Activated CD8-positive, alpha-beta T cell treated with anti-CD3 and anti-CD28 coated beads, Interleukin-2, amount 10 ng/mL, durations not matched to agents 7 days and 5 days (primary cell): ENCODE data around the gene OR5AU1. TPM values are rescaled to one million over a fixed set of nuclear protein-coding genes. Genes with fewer than 3 reads are reported as not detected.
"Not testable (repeated sequence)": the region's sequence is repeated elsewhere in the genome, so short reads cannot be mapped to it uniquely, and the experiment has no call there.

Source experiments
- ATAC-seq: fragments of 150-1000 bp; cut with Tn5 transposase; one replicate; pipeline ENCODE4 v1.10.0; 2021; ENCODE audit warnings: moderate library complexity
- CTCF ChIA-PET: fragments of 350-600 bp; sonication (Branson Sonifier 250); formaldehyde crosslinking; loops from one replicate; lab custom pipeline; 2021; ENCODE audit warnings: antibody characterized with exemption; lab: Charles Lee
- POLR2A ChIA-PET: fragments of 350-600 bp; sonication (Branson Sonifier 250); formaldehyde crosslinking; loops from one replicate; lab custom pipeline; 2021; ENCODE audit warnings: antibody characterized with exemption; lab: Charles Lee
- DNase-seq: peaks from one replicate; pipeline ENCODE4 v3.0.0-alpha.2; 2020
- H3K27ac Mint-ChIP-seq: one replicate; pipeline ENCODE4 v1.8.0; 2021; ENCODE audit warnings: mild to moderate bottlenecking, mixed read lengths
- H3K27me3 Mint-ChIP-seq: one replicate; pipeline ENCODE4 v1.8.0; 2021; ENCODE audit warnings: low read depth, mixed read lengths
- H3K36me3 Mint-ChIP-seq: one replicate; pipeline ENCODE4 v1.8.0; 2021; ENCODE audit warnings: low read depth, mixed read lengths
- H3K4me1 Mint-ChIP-seq: one replicate; pipeline ENCODE4 v1.8.0; 2021; ENCODE audit warnings: low read depth, mixed read lengths
- H3K4me3 Mint-ChIP-seq: one replicate; pipeline ENCODE4 v1.8.0; 2021; ENCODE audit warnings: mild to moderate bottlenecking, mixed read lengths
- H3K9me3 Mint-ChIP-seq: one replicate; pipeline ENCODE4 v1.8.0; 2022; ENCODE audit warnings: mixed read lengths; ENCODE audit not compliant: insufficient read depth
- total RNA-seq, 2 experiments: library from RNA; stranded (reverse); gene quantifications; one replicate each; pipeline ENCODE4 v1.2.3, GENCODE V29; 2021

Gene OR5AU1
- total RNA-seq, 2 experiments from 2014 or later, result not detected

DNA sequence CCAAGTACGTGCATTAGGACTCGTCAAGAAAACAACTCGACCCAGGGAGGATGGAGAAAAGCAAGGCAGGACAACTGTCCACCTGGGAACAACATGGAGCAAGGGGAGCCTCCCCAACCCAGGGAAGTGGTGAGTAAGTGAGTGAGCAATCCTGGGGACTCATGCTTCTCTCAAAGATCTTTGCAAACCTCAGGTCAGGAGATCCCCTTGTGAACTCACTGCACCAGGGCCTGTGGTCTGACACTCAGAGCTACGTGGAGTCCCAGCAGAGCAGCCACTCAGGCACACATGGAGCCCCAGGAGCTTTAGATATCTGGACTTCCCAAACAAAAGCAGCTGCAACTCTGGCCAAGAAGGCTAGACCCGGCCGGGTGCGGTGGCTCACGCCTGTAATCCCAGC is 12.2 kb upstream of the OR5AU1 start:
- POLR2A ChIA-PET, result no interaction called here
- H3K9me3 Mint-ChIP-seq, result no peaks in the 10 kb centered on the region
- H3K4me3 Mint-ChIP-seq, result no peak overlapping the region
- no peaks in the 10 kb centered on the region for H3K36me3 Mint-ChIP-seq
- DNase-seq, result no peak
- CTCF ChIA-PET, result no interaction called here
- no peak for ATAC-seq
- no peak overlapping the region for H3K27ac Mint-ChIP-seq
- H3K27me3 Mint-ChIP-seq, result peaks cover 45% of the 10 kb centered on the region
- H3K4me1 Mint-ChIP-seq, result no peaks in the 10 kb centered on the region

GRCh38 chr14:21165670-21166069 is 9.8 kb upstream of the OR5AU1 start:
- H3K9me3 Mint-ChIP-seq, POLR2A ChIA-PET, H3K36me3 Mint-ChIP-seq, H3K4me1 Mint-ChIP-seq, ATAC-seq, H3K27ac Mint-ChIP-seq, H3K4me3 Mint-ChIP-seq, DNase-seq: not testable (repeated sequence)
- CTCF ChIA-PET, result interaction anchor here (0.8 kb wide), 1 partner anchor 9 kb away, joined by 3 read pairs; no protein-coding TSS in a partner anchor
- peaks cover 25% of the 10 kb centered on the region for H3K27me3 Mint-ChIP-seq

DNA sequence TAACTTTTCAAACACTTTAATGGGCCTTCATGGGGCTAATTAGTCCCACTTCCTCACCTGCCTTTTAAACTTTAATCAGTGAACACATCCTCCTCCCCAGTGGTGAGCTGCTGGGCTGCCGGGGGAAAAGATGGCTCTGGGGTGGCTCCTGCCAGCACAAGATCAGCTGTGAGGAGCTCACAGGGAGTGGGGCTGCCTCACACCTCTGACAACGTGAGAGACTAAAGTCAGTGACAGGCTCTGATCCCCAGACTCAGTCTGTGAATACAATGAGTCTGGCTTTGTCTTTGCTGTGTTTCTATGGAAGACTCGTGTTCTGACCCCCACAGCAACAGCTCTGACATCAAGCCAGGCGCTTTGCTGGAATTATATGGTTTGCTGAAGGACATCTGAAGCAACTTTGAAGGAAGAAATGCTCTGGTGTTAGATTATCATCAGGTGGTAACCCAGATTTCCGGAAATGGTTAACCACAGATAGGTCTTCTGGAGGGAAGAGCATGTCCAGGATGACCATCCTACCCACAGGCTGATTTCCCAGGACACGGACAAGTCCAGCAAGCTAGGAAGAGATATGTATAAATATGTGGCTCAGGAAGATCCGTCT is 9.2 kb upstream of the OR5AU1 start:
- peaks cover 22% of the 10 kb centered on the region for H3K27me3 Mint-ChIP-seq

GRCh38 chr14:21163871-21164291 is 8.0 kb upstream of the OR5AU1 start:
- no peak overlapping the region for H3K27ac Mint-ChIP-seq
- no peak overlapping the region for H3K4me3 Mint-ChIP-seq
- no peak for DNase-seq
- peaks cover 22% of the 10 kb centered on the region for H3K27me3 Mint-ChIP-seq
- POLR2A ChIA-PET, result no interaction called here
- no peaks in the 10 kb centered on the region for H3K9me3 Mint-ChIP-seq
- no peak for ATAC-seq
- no peaks in the 10 kb centered on the region for H3K36me3 Mint-ChIP-seq
- CTCF ChIA-PET, result no interaction called here
- no peaks in the 10 kb centered on the region for H3K4me1 Mint-ChIP-seq

More for the DNA sequence above, 9.2 kb upstream of the OR5AU1 start:
- DNase-seq, H3K27ac Mint-ChIP-seq, ATAC-seq, H3K9me3 Mint-ChIP-seq, H3K4me3 Mint-ChIP-seq, H3K36me3 Mint-ChIP-seq, POLR2A ChIA-PET, H3K4me1 Mint-ChIP-seq: not testable (repeated sequence)
- CTCF ChIA-PET, result interaction anchor here (0.8 kb wide), 1 partner anchor 9 kb away, joined by 3 read pairs; no protein-coding TSS in a partner anchor

DNA sequence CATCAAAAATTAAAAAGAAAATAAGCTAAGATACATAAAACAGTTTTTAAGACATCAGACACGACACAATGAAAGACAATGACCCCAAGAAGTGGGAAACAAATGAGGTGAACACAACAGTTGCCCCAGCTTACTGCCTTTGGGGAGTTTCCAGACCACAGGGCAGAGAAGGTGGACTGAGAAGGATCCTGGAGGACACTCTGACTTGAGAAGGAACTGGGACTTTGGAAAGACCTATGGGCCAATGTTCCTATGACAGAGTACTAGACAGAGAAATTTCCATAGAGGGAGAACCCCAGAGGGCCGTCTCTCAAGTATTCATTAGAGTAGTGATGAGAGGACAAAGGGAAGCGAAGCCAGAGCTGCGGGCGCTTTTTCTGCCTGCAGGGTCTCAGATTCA is 6.2 kb upstream of the OR5AU1 start:
- peaks cover 31% of the 10 kb centered on the region for H3K27me3 Mint-ChIP-seq
- no peak for DNase-seq
- no peak overlapping the region for H3K4me3 Mint-ChIP-seq
- H3K27ac Mint-ChIP-seq, result no peak overlapping the region
- CTCF ChIA-PET, result interaction anchor here (1.6 kb wide), 1 partner anchor 26 kb away, joined by 3 read pairs; no protein-coding TSS in a partner anchor
- no peaks in the 10 kb centered on the region for H3K9me3 Mint-ChIP-seq
- no peaks in the 10 kb centered on the region for H3K36me3 Mint-ChIP-seq
- no peak for ATAC-seq
- POLR2A ChIA-PET, result no interaction called here
- no peaks in the 10 kb centered on the region for H3K4me1 Mint-ChIP-seq

GRCh38 chr14:21160061-21160610 is 4.3 kb upstream of the OR5AU1 start:
- no peak overlapping the region for H3K27ac Mint-ChIP-seq
- no peaks in the 10 kb centered on the region for H3K9me3 Mint-ChIP-seq
- H3K4me1 Mint-ChIP-seq, result no peaks in the 10 kb centered on the region
- H3K27me3 Mint-ChIP-seq, result peaks cover 28% of the 10 kb centered on the region
- ChIA-PET CTCF (interaction anchor here (1.2 kb wide), 1 partner anchor 146 kb away, joined by 4 read pairs; no protein-coding TSS in a partner anchor), POLR2A (interaction anchor here (0.6 kb wide), 1 partner anchor 18 kb away, joined by 3 read pairs; no protein-coding TSS in a partner anchor)
- ATAC-seq (no peak), DNase-seq (no peak)
- H3K4me3 Mint-ChIP-seq, result no peak overlapping the region
- H3K36me3 Mint-ChIP-seq, result no peaks in the 10 kb centered on the region

DNA sequence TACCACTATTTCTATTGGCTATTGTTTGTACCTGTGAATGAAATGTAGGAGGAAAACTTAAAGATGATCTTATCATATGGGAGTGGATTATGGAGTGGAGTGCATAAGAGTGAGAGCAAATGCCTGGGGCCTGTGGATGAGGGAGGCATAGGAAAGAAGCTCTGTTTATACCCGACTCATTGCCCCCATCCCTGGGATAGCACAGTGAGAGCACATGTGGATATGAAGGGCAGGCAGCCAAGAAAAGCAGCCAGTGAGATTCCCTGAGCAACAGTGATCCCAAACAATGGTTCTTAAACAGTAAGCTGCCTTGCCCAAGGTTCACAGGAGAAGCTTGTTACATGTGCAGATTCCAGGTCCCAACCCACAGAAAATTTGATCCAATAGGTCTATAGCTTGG is 2.3 kb upstream of the OR5AU1 start:
- peaks cover 24% of the 10 kb centered on the region for H3K27me3 Mint-ChIP-seq
- DNase-seq, H3K4me1 Mint-ChIP-seq, H3K9me3 Mint-ChIP-seq, CTCF ChIA-PET, H3K27ac Mint-ChIP-seq, H3K4me3 Mint-ChIP-seq, ATAC-seq, POLR2A ChIA-PET, H3K36me3 Mint-ChIP-seq: not testable (repeated sequence)

DNA sequence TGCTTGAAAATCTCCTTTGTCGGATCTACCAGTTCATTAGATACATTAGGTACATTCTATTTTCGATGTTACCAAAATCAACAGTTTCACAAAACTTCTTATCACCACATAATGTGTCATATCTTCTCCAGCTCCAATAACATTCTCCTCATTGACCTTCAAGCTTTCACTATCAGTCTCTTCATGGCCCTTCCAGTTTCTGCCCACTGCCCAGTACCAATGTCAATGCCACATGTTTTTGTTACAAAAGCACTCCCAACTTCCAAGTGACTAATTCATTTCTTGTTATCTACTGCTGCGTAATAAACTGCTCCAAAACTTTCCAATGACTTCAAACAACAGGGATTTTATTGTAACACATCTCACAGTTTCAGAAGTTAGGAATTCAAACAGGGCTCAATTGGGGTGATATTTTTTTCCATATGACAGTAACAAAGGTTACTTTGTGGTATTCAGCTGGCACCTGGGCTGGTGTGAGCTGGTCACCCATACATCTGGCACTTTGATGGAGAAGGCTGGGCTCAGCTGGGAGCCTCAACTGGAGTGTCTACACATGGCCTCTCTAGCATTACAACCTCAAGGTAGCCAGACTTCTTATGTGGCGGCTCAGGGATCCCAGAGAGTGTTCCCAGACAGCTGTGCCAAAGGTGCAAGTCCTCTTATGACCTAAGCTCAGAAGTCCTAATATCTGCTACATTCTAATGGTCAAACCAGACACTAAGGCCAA is 6.1 kb downstream of the OR5AU1 start:
- no peak overlapping the region for H3K27ac Mint-ChIP-seq

DNA sequence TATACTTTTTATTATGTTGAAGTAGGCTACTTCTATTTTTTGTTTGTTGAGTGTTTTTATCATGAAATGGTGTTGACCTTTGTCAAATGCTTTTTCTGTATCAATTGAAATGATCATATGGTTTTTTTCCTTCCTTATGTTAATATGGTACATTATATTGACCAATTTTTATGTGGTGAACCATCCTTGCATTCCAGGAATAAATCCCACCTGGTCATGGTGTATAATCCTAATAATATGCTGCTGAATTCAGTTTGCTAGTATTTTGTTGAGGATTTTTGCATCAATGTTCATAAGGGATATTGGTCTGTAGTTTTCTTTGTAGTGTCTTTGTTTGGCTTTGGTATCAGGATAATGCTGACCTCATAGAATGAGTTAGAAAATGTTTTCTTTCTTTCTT is 10.4 kb downstream of the OR5AU1 start:
- no peak overlapping the region for H3K27ac Mint-ChIP-seq
- CTCF ChIA-PET, result no interaction called here
- peaks cover 24% of the 10 kb centered on the region for H3K9me3 Mint-ChIP-seq
- H3K27me3 Mint-ChIP-seq, result peaks cover 7% of the 10 kb centered on the region
- peaks cover 2% of the 10 kb centered on the region for H3K36me3 Mint-ChIP-seq
- H3K4me1 Mint-ChIP-seq, result no peaks in the 10 kb centered on the region
- DNase-seq (no peak), ATAC-seq (no peak)
- POLR2A ChIA-PET, result no interaction called here
- no peak overlapping the region for H3K4me3 Mint-ChIP-seq

More for the DNA sequence above, 6.1 kb downstream of the OR5AU1 start:
- Mint-ChIP-seq H3K4me3 (no peak overlapping the region), H3K9me3 (peaks cover 20% of the 10 kb centered on the region), H3K27me3 (peaks cover 13% of the 10 kb centered on the region), H3K36me3 (peaks cover 1% of the 10 kb centered on the region), H3K4me1 (no peaks in the 10 kb centered on the region)
- ChIA-PET POLR2A (no interaction called here), CTCF (no interaction called here)
- ATAC-seq, result no peak
- no peak for DNase-seq

DNA sequence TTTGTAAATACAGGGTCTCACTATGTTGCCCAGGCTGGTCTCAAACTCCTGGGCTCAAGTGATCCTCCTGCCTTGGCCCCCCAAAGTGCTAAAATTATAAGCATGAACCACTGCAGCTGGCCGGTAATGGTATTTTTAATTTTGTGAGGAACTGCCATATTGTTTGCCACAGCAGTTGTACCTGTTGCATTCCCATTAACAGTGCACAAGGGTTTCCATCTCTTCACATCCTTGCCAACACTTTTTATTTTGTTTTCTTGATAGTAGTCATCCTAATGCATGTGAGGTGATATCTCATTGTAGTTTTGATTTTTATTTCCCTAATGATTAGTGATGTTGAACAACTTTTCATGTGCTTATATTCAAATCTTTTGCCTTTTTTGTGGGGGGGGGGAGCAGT is 13.5 kb downstream of the OR5AU1 start:
- Mint-ChIP-seq H3K4me1 (no peaks in the 10 kb centered on the region), H3K4me3 (no peak overlapping the region), H3K36me3 (peaks cover 2% of the 10 kb centered on the region), H3K27ac (no peak overlapping the region), H3K9me3 (peaks cover 24% of the 10 kb centered on the region), H3K27me3 (peaks cover 3% of the 10 kb centered on the region)
- ChIA-PET POLR2A (interaction anchor here (0.7 kb wide), 1 partner anchor 17 kb away, joined by 3 read pairs; no protein-coding TSS in a partner anchor), CTCF (no interaction called here)
- ATAC-seq (no peak), DNase-seq (no peak)

DNA sequence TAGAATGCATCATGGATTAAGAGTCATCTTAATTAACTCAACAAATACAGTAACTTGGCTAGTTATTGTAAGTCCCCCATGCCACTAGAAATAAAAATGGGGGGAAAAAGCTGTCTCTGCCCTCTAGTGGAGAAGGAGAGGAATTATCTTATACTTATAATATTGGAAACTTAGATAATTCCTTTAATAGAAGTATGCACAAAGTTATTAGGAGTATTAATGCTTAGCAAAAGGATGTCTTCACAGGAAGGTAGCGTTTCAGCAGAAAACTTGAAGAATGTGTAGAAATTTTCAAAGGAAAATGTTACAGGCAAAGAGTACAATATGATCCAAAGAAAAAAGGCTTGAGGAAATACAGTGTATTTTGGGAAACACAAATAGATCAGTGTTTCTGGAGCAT is 19.8 kb downstream of the OR5AU1 start:
- Mint-ChIP-seq H3K9me3 (no peaks in the 10 kb centered on the region), H3K27me3 (peaks cover 13% of the 10 kb centered on the region), H3K36me3 (no peaks in the 10 kb centered on the region), H3K27ac (no peak overlapping the region), H3K4me1 (no peaks in the 10 kb centered on the region), H3K4me3 (no peak overlapping the region)
- CTCF ChIA-PET, result interaction anchor here (0.8 to 2.0 kb wide), 8 partner anchors 9 to 121 kb away, joined by 3 to 7 read pairs (median 3); no protein-coding TSS in a partner anchor
- POLR2A ChIA-PET, result interaction anchor here (0.6 kb wide), 1 partner anchor 290 kb away, joined by 3 read pairs; no protein-coding TSS in a partner anchor
- DNase-seq (no peak), ATAC-seq (no peak)

DNA sequence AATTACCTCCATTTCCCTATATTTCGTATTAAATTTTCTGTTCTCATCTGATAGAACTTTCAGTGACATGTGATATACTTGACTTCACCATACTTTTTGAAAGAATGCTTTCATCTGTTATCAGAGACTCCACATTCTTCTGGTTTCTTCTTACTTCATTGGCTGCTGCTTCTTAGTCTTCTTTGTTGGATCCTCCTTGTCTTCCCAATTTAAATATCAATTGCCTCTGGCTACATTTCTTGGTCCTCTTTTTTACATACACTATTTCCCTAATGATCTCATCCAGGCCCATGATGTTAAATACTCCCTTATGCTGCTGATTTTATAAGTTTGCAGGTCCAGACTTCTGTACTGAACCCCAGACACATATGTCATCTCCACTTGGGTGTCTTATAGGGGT is 22.0 kb downstream of the OR5AU1 start:
- peaks cover 16% of the 10 kb centered on the region for H3K27me3 Mint-ChIP-seq
- DNase-seq (no peak), ATAC-seq (no peak)
- H3K36me3 Mint-ChIP-seq, result no peaks in the 10 kb centered on the region
- H3K4me3 Mint-ChIP-seq, result no peak overlapping the region
- H3K9me3 Mint-ChIP-seq, result no peaks in the 10 kb centered on the region
- H3K27ac Mint-ChIP-seq, result no peak overlapping the region
- CTCF ChIA-PET, result no interaction called here
- POLR2A ChIA-PET, result no interaction called here
- no peaks in the 10 kb centered on the region for H3K4me1 Mint-ChIP-seq
